SW480 (cell line): Measurements from ENCODE around the gene NEMF.
A peak's percentile ranks its signal among the peaks of the same experiment; 100 is the strongest.
"Not testable (repeated sequence)": the region's sequence is repeated elsewhere in the genome, so short reads cannot be mapped to it uniquely, and the experiment has no call there.

Experiments
- DNase-seq: peaks from one replicate; pipeline ENCODE4 v3.0.0-alpha.2; 2016; ENCODE audit warnings: low spot score

The NEMF gene

DNA sequence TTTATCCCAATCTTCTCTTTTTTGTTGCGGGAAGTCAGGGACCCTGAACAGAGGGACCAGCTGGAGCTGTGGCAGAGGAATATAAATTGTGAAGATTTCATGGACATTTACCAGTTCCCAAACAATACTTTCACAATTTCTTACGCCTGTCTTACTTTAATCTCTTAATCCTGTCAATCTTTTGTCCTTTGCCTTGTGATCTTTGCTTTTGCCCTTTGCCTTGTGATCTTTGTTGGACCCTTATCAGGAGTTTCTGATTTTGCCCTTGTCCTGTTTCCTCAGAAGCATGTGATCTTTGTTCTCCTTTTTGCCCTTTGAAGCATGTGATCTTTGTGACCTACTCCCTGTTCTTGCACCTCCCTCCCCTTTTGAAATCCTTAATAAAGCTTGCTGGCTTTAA is 36.5 kb downstream of the NEMF start:
- DNase-seq, result not testable (repeated sequence)

DNA sequence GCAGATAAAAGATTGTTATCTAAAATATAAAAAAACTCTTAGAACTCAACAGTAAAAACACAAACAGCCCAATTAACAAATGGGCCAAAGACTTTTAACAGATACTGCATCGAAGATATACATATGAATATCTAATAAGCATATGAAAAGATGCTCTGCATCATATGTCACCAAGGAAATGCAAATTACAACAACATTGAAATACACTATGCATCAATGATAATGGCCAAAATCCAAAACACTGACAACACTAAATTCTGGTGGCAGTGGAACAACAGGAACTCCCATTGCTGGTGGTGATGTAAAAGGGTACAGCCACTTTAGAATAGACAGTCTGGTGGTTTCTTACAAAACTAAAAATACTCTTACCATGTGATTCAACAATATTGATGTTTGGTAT is 43.8 kb downstream of the NEMF start:
- DNase-seq, result no peak

DNA sequence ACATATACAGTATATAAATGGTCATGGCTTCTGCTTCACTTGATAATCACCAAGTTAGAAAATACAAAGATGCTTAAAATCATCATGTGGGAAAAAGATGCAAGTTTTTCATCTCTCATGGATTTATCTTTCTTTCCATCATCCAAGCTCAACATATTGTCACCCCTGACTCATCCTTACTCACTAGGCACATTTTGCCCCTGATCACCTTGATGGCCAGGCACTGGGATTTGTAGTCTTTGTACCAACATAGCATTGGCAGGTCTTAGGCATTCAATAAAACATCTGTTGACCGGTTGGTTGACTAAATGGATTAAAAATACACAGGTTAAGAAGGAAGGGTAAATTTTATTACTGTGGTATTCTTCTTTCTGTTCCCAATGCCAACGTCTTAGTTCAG is 56.6 kb downstream of the NEMF start:
- no peak for DNase-seq

DNA sequence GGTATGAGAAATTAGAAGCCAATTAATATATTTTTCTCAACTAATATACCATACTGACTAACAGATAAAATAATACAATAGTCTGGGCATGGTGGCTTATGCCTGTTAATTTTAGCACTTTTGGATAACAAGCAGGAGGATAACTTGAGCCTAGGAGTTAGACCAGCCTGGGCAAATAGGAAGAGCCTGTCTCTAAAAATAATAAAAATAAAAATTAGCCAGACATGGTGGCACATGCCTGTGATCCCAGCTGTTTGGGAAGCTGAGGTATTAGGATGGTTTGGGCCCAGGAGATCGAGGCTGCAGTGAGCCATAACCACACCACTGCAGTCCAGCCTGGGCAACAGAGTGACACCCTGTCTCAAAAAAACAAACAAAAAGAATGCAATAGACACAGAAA is 60.0 kb downstream of the NEMF start:
- no peak for DNase-seq

DNA sequence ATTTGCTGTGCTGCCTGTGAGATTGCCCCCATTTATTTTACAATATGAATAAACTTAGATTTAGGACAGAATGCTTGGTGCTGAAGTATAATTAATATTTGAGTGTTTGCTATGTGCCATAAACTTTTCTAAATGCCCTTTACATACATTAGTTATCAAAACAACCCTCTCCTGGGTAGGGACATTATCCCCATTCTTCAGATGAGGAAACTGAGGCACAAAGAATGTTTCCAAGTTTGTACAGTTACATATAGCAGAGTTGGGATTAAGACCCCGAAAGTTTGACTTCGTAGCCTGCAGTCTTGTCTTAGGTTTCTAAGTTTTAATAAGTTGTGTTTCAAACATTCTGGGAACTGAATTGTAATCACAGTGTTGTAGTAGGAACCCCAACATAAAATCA is 66.3 kb downstream of the NEMF start:
- DNase-seq, result no peak

GRCh38 chr14:49783394-49784014 is 69.1 kb downstream of the NEMF start:
- DNase-seq, result no peak

DNA sequence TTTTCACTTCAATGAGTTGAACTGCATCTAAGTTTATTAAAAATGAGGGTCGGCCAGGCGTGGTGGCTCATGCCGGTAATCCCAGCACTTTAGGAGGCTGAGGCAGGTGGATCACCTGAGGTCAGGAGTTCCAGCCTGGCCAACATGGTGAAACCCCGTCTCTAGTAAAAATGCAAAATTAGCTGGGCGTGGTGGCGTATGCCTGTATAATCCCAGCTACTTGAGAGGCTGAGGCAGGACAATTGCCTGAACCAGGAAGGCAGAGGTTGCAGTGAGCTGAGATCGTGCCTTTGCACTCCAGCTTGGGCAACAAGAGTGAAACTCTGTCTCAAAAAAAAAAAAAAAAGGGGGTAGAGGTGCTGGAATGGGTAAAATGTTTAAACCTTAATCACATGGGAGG is 71.5 kb downstream of the NEMF start:
- not testable (repeated sequence) for DNase-seq

DNA sequence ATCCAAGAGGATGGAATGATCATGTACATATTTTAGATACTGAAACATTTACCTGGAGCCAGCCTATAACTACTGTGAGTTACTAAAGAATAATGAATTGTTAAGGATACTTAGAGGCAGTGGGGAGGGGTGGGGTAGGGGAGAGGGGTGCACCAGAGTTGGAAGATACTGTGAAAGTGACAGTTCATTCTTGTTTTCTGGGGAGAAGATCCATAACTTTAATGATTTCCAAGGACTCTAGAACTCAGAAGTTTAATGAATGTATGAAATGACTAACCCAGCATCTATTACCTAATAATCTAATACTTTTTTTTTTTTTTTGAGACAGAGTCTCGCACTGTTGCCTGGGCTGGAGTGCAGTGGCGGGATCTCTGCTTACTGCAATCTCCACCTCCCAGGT is 74.2 kb downstream of the NEMF start:
- DNase-seq, result no peak

DNA sequence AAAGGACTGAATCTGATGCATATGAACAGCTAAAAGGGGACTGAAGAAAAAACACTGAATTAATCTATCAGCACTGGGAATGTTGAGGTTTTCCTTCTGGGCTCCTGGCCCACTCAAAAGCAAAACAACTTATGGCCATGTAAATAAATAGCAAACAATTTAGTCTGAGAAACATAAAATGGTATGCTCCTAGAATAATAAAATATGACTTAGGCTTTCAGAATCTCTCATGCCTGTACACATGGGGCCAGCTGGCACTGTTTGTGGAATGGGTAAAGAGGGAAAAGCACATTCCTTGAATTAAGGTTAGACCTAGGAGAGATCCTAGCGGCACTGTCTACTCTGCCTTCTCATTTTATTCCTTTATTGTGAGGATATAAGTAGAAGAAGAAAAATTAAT is 78.5 kb downstream of the NEMF start:
- no peak for DNase-seq

DNA sequence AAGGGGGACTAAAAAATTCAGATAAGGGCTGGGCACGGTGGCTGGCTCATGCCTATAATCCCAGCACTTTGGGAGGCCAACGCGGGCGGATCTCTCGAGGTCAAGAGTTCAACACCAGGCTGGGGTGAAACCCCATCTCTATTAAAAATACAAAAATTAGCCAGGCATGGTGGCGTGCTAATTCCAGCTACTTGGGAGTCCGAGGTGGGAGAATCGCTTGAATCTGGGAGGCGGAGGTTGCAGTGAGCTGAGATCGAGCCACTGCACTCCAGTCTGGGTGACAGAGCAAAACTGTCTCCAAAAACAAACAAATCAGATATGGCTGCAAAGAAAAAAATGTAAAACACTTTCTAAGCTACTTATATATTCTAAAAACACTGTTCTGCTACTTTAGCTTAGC is 80.9 kb downstream of the NEMF start:
- DNase-seq, result not testable (repeated sequence)

GRCh38 chr14:49770212-49770817 is 82.3 kb downstream of the NEMF start:
- DNase-seq, result peak; percentile 75

GRCh38 chr14:49769581-49770211 is 82.9 kb downstream of the NEMF start:
- DNase-seq, result no peak

DNA sequence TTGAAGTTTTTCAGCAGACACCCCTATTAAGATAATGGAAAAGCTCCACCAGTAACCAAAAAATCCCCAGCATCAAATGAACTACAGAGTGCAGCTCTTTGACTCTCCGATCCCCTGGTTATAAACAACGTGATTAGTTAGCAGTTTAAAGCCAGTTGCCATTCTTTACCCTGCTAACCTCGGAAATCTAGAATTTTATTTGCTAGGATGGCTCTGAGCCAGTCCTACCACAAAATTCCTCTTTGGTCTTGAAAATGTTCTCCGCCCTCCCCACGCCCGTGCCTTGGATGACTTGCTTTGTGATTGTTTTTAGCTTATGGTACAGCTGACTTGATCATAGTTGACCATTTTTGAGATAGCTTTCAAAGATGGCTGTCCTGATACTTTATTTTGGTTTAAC is 83.4 kb downstream of the NEMF start:
- DNase-seq, result peak; percentile 27

DNA sequence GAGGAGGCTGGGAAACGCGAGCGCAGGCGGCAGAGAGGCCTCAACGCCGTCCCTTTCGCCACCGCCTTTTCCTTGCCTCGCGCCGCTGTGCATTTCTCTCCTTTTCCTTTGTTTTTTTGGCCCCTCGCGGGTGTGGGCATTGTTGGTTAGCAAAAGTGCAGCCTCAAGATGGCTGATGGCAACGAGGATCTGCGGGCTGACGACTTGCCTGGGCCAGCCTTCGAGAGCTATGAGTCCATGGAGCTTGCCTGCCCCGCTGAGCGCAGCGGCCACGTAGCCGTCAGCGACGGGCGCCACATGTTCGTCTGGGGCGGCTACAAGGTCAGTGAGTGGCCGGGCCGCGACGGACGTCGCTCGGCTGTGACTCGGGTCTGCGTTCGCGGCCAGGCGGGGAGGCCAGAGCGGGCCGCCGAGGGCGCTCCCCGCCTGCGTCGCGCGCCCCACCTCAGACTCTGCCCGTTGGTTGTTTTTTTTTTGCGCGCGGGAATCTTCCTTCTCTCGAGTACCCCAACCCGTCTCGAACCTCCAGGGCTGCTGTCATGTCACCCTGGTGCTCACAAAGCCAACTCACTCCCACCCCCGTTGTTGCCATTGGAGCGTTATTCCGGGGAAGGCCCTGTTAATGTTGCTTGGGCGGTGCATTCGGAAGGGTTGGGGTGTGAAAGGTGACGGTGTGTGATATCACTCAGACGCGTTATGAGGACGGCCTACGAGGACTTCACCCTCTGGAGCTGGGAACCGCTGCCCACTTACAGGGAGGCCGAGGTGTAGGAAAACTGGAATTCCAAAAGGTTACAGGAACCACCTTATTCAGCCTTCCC is 84.1 kb downstream of the NEMF start:
- peak; percentile 70 for DNase-seq

GRCh38 chr14:49767571-49768300 is 84.9 kb downstream of the NEMF start, which contains the start of gene KLHDC2:
Gene KLHDC2, plus strand, starts transcription at chr14:49768153. Its CDS starts 316 bp downstream, at chr14:49768469.
- DNase-seq, result peak; percentile 89

GRCh38 chr14:49767270-49767570 is 85.4 kb downstream of the NEMF start:
- DNase-seq, result no peak

DNA sequence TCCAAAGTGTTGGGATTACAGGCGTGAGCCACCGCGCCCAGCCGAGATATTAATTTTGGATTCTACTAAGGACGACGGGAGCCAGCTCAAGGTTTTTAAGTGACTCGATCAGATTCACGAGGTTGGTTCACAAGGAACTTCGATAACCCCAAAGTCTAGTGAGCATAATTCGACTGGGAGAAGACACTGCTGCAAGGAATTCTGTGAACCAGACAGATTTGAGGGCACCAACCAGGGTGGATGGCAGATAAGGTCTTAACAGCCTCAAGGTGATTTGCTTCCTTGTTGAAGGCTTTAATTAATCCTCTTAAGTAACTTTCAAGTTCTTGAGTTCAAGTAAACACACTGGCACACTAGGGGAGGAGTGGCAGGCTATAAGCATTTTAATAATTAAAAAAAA is 85.7 kb downstream of the NEMF start:
- DNase-seq, result peak; percentile 3

DNA sequence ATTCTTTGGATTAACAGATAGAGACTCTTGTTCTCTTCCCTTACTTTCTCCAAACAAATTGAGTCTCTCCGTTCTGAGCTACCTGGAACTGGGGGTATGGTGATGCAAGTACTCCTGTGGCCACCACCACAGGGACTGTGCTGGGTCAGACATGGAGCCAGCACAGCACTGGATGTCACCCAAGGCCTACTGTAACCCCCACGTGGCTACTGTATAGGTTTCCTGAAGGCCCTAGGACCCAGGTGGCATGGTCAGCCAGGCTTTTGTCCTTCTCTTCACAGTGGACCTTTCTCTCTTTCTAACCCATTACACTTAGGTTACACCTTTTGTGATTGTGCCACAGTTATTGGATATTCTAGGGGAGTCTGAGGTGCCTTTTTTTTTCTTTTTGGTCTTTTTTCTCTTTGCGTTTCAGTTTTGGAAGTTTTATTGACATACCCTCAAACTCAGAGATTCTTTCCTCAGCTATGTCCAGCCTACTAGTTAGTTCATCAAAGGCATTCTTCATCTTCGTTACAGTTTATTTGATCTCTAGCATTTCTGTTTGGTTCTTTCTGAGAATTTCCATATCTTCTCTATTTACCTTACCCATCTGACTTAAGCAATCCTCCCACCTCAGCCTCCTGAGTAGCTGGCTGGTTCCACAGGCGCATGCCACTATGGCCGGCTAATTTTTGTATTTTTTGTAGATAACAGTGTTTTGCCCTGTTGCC is 90.6 kb downstream of the NEMF start:
- no peak for DNase-seq

DNA sequence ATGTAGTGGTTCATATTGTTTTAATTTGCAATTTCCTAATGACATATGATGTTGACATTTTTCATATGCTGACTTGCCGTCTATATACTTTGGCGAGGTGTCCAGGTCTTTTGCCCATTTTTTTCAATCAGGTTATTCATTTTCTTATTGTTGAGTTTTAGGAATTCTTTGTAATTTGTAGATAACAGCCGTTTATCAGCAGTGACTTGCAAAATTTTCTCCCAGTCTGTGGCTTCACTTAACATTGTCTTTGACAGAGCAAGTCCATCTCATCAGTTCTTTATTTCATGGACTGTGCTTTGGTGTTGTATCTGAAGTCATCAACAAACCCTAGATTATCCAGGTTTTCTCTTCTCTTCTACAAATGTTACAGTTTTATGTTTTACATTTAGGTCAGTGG is 97.2 kb downstream of the NEMF start:
- DNase-seq, result no peak

GRCh38 chr14:49754570-49755097 is 98.0 kb downstream of the NEMF start:
- DNase-seq, result no peak

DNA sequence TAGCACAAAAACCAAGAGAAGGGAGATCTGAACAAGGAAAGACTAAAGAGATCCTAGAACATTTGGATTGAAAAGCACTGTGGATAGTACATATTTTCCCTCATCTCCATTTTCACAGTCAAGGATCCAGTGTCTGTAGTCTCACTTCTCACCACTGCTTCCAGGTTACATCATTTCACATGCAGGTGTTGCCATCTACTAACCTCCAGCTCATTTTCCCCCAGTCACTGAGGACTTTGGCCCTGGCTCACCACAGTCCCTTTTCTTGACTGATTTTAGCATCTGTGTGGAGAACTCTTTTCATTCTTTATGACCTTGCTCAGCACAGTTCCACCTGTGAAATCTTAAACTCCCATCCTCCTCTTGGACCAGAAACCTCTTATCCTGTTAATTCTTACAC is 106.1 kb downstream of the NEMF start:
- DNase-seq, result not testable (repeated sequence)
